Choroid plexus epithelial cell (primary cell): ENCODE measurements around the gene POLR3H.
A peak's percentile ranks its signal among the peaks of the same experiment; 100 is the strongest.

Experiments used
- DNase-seq: peaks from one replicate; pipeline ENCODE4 v3.0.0-alpha.2; 2010; ENCODE audit warnings: low read depth
- H3K4me3 ChIP-seq: 2 replicates; pipeline ENCODE4 v1.5.1; 2011; ENCODE audit warnings: low read depth, mild to moderate bottlenecking, control low read depth, low read length, moderate library complexity
- TF ChIP-seq, protein P1 (sequence below): conservative IDR thresholded peaks from 2 replicates; pipeline ENCODE4 v1.5.1; 2011; ENCODE audit warnings: low read depth, mild to moderate bottlenecking, control low read depth, inconsistent platforms, low read length, moderate library complexity

POLR3H gene

DNA sequence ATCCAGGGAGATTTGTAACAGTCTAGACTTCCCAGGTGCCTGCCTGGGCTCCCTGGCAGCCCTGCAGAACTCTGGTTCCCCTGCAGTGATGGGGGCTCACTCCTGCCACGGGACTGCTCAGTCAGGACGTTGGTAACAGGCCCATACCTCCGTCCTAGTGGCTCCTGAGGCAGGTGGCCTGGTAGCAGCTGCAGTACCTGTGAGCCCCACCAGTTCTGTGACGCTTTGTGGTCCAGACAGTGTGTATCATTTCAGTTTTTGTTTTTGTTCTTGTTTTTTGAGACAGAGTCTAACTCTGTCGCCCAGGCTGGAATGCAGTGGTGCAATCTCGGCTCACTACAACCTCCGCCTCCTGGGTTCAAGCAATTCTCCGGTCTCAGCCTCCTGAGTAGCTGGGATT is 27.8 kb downstream of the POLR3H start:
- DNase-seq, result no peak
- TF ChIP-seq, protein P1, sequence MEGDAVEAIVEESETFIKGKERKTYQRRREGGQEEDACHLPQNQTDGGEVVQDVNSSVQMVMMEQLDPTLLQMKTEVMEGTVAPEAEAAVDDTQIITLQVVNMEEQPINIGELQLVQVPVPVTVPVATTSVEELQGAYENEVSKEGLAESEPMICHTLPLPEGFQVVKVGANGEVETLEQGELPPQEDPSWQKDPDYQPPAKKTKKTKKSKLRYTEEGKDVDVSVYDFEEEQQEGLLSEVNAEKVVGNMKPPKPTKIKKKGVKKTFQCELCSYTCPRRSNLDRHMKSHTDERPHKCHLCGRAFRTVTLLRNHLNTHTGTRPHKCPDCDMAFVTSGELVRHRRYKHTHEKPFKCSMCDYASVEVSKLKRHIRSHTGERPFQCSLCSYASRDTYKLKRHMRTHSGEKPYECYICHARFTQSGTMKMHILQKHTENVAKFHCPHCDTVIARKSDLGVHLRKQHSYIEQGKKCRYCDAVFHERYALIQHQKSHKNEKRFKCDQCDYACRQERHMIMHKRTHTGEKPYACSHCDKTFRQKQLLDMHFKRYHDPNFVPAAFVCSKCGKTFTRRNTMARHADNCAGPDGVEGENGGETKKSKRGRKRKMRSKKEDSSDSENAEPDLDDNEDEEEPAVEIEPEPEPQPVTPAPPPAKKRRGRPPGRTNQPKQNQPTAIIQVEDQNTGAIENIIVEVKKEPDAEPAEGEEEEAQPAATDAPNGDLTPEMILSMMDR, result no peak
- H3K4me3 ChIP-seq, result no peak overlapping the region

DNA sequence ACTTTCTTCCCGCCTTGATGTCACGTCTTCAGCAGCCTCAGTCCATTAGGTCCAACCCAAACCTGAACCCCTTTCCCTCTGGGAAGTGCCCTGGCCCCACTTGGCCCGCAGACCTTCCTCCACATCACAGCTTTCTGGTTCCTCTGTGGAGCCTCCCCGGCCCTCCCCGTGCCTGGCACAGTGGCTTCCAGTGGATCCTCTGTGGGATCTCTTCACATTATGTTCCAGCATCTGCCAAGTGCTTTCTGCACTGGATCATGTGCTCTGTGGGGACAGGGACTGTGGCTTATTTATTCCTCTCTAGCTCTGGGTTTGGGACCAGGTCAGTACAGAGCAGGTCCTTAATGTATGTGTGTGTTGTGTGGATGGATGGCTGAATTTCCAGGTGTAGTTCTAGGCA is 30.9 kb downstream of the POLR3H start:
- DNase-seq, result no peak
- TF ChIP-seq, protein P1, result no peak
- H3K4me3 ChIP-seq, result no peak overlapping the region

DNA sequence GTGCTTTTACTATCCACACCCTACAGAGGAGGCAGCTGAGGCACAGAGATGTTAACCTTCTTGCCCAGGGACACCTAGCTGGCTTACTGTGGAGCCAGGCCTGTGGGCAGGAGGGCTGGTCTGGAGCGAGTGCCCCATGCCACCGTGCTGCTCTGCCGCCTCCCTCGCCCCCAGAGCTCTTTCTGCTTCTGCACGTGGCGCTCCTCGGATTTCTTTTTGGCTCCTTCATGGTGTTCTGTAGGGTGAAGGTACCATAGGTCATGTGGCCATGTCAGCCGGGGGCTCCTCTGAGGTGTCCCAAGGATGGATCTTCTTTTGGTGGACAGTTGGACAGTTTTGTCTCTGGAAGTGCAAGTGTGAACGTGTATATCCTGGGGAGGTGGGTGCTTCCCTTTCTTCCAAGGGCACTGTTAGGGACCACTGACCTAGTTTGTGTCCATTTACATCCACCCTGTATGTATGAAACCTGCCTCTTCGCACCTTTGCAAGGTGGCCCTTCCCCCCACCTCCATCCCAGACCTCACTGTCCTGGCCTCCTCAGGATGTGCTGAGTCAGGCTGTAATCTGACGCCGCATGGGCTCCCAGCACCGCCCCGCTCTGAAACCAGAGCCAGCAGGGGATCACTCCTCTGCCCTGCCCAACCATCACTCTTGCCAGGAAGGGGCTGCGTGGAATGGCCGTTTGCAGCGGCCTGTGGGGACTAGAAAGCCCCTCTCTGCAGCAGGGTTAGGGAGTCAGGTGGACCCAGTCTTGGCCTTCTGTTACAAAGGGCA is 31.7 kb downstream of the POLR3H start:
- TF ChIP-seq, protein P1, result no peak
- DNase-seq, result peak; percentile 85
- no peak overlapping the region for H3K4me3 ChIP-seq

DNA sequence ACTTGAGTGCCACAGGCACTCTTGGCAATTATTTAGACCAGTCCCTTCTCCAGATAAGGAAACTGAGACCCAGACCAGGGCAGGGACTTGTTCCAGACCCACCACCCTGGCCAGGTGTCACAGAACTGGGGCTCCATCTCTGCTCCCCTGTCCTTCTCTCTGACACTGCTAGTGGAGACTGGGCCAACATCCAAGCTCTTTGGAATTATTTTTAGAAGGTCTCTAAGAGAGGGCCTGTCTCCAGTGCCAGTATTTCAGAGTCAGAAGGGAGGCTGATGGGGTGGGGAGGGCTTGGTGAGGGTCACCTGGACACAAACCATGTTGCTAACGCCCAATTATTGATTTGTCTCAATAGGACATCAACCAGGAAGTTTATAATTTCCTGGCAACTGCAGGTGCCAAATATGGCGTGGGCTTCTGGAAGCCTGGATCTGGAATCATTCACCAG is 32.7 kb downstream of the POLR3H start:
- H3K4me3 ChIP-seq, result no peak overlapping the region
- TF ChIP-seq, protein P1, result no peak
- DNase-seq, result no peak

DNA sequence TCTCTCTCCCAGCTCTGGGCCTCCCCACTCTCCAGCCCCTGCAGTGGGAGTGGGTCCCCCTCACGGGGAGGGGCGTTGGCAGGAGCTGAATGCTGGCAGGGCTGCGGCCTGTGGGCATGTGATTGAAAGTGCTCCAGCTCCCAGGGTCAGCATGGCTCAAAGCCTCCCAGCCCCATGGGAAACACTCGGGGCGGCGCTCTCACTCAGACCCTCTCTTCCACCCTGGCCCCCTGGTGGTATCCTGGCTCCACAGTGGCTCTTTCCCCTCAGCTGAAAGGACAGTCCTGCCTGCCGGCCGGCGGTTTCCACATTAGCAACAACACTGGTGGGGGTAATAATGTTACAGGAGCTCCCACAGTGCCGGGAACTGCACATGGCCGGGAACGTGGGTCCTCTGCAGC is 35.5 kb downstream of the POLR3H start:
- no peak overlapping the region for H3K4me3 ChIP-seq
- TF ChIP-seq, protein P1, result peak; percentile 45
- no peak for DNase-seq

DNA sequence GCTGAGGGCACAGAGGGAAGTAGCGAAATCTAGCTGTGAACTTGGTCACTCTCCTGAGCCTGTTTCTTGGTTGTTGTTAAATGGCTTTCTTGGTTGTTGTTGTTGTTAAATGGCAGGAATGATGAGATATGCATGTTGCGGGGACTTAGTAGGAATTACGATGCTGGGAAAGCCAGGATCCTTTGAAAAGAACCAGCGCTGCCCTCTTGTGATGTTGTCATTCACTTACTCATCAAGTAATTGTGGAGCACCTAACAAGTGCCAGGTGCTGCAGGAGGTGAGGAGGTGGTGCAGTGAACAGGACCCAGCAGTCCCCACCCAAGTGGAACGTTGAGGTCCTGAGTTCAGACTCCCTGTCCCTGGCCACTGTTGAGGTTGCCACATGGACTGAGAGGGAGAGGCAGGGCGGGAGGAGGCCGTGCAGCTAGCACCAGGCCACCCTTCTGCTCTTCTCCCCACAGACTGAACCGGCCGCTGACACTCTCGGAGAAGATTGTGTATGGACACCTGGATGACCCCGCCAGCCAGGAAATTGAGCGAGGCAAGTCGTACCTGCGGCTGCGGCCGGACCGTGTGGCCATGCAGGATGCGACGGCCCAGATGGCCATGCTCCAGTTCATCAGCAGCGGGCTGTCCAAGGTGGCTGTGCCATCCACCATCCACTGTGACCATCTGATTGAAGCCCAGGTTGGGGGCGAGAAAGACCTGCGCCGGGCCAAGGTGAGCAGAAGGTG is 36.8 kb downstream of the POLR3H start:
- DNase-seq, result no peak
- TF ChIP-seq, protein P1, result no peak
- no peak overlapping the region for H3K4me3 ChIP-seq
